A673 (cell line): Measurements from ENCODE around the gene PGBD5. TPM values are rescaled to one million over a fixed set of nuclear protein-coding genes. Genes with fewer than 3 reads are reported as not detected.

Experiments used
- BruUV-seq: library from RNA; stranded (reverse); fragments of 400-500 nt; replicated peaks from 2 replicates; lab custom pipeline; 2021; lab: Mats Ljungman, UMichigan
- CTCF ChIA-PET: fragments of 300-600 bp; sonication (Branson Sonifier 250); formaldehyde crosslinking; loops from one replicate; lab custom pipeline; 2022; ENCODE audit warnings: antibody characterized with exemption; lab: Charles Lee
- POLR2A ChIA-PET: fragments of 300-600 bp; sonication (Branson Sonifier 250); formaldehyde crosslinking; loops from one replicate; lab custom pipeline; 2022; ENCODE audit warnings: antibody characterized with exemption; ENCODE audit not compliant: low non-redundant PET; lab: Charles Lee
- DNase-seq: peaks from one replicate; pipeline ENCODE4 v3.0.0-alpha.2; 2015; ENCODE audit warnings: low spot score
- H3K27ac ChIP-seq: fragments of 200-600 bp; sonication (generic); 2 replicates; pipeline ENCODE4 v1.5.1; 2016; ENCODE audit warnings: mixed run types, low read depth, mild to moderate bottlenecking, mixed read lengths, antibody characterized with exemption, low read length; ENCODE audit not compliant: poor library complexity, severe bottlenecking
- H3K27me3 ChIP-seq: fragments of 200-600 bp; sonication (generic); replicated peaks from 2 replicates; pipeline ENCODE4 v1.6.1; 2017; ENCODE audit warnings: mixed run types, low read depth, mild to moderate bottlenecking, mixed read lengths, antibody characterized with exemption, low read length; ENCODE audit not compliant: insufficient read depth, poor library complexity
- H3K36me3 ChIP-seq: fragments of 200-600 bp; sonication (generic); 2 replicates; pipeline ENCODE4 v1.6.1; 2016; ENCODE audit warnings: mixed run types, mild to moderate bottlenecking, mixed read lengths, antibody characterized with exemption, low read length; ENCODE audit not compliant: insufficient read depth, poor library complexity, severe bottlenecking
- H3K4me1 ChIP-seq: fragments of 200-600 bp; sonication (generic); 2 replicates; pipeline ENCODE4 v1.6.1; 2017; ENCODE audit warnings: mixed run types, mild to moderate bottlenecking, mixed read lengths, antibody characterized with exemption, low read length; ENCODE audit not compliant: insufficient read depth, poor library complexity, severe bottlenecking
- H3K4me3 ChIP-seq: fragments of 200-600 bp; sonication (generic); 2 replicates; pipeline ENCODE4 v1.5.1; 2016; ENCODE audit warnings: low read depth, mixed run types, mild to moderate bottlenecking, mixed read lengths, low read length; ENCODE audit not compliant: poor library complexity, severe bottlenecking
- H3K9me3 ChIP-seq: fragments of 200-600 bp; sonication (generic); 2 replicates; pipeline ENCODE4 v1.6.1; 2016; ENCODE audit warnings: mixed run types, low read depth, mild to moderate bottlenecking, mixed read lengths, antibody characterized with exemption, low read length; ENCODE audit not compliant: poor library complexity, severe bottlenecking
- CTCF ChIP-seq: fragments of 300-800, 200-600 bp; sonication (generic); conservative IDR thresholded peaks from 2 replicates; pipeline ENCODE4 v1.5.1; 2017; ENCODE audit warnings: low read depth, mild to moderate bottlenecking, antibody characterized with exemption, low read length, moderate library complexity, mixed read lengths
- EZH2 ChIP-seq: fragments of 200-600 bp; sonication (generic); IDR thresholded peaks from 2 replicates; pipeline ENCODE4 v1.6.1; 2017; ENCODE audit warnings: borderline replicate concordance, low read depth, mild to moderate bottlenecking, mixed read lengths, antibody characterized with exemption, low read length; ENCODE audit not compliant: poor library complexity, severe bottlenecking
- intact Hi-C: fragments of 100-400 bp; cut with micrococcal nuclease; formaldehyde crosslinking; loops from one replicate; pipeline ENCODE4 v1.10.0; 2022; ENCODE audit not compliant: unreplicated experiment
- total RNA-seq: library from RNA; stranded (reverse); gene quantifications from 2 replicates; pipeline ENCODE4 v1.2.3, GENCODE V29; 2021

Gene PGBD5
- total RNA-seq, 1 experiment from 2014 or later: 0.52 TPM

GRCh38 chr1:230267338-230268065, 158.6 kb downstream of the PGBD5 start:
- intact Hi-C loops: no loop called here
- no peak for DNase-seq
- Histone ChIP-seq H3K27ac (no peak overlapping the region), H3K36me3 (peaks cover 9% of the 10 kb centered on the region), H3K4me1 (peaks cover 37% of the 10 kb centered on the region), H3K27me3 (no peaks in the 10 kb centered on the region), H3K4me3 (no peak overlapping the region), H3K9me3 (no peaks in the 10 kb centered on the region)
- ChIA-PET POLR2A (interaction anchor here (0.6 kb wide), 1 partner anchor 466 kb away, joined by 3 read pairs; no protein-coding TSS in a partner anchor), CTCF (no interaction called here)
- TF ChIP-seq EZH2 (no peak), CTCF (no peak)
- no TSS peak for BruUV-seq

- Histone ChIP-seq H3K36me3 (peaks cover 10% of the 10 kb centered on the region), H3K4me1 (peaks cover 27% of the 10 kb centered on the region), H3K4me3 (no peak overlapping the region), H3K27ac (no peak overlapping the region), H3K9me3 (no peaks in the 10 kb centered on the region), H3K27me3 (no peaks in the 10 kb centered on the region)
- BruUV-seq: no TSS peak
- intact Hi-C loops: no loop called here
- DNase-seq: no peak
- TF ChIP-seq EZH2 (no peak), CTCF (no peak)
- ChIA-PET CTCF (no interaction called here), POLR2A (no interaction called here)
Observed at GRCh38 chr1:230266456-230266855, 159.7 kb downstream of the PGBD5 start.

GRCh38 chr1:230265200-230266115, 160.7 kb downstream of the PGBD5 start:
- Histone ChIP-seq H3K4me1 (peaks cover 19% of the 10 kb centered on the region), H3K36me3 (peaks cover 10% of the 10 kb centered on the region), H3K9me3 (no peaks in the 10 kb centered on the region), H3K4me3 (no peak overlapping the region), H3K27me3 (no peaks in the 10 kb centered on the region), H3K27ac (no peak overlapping the region)
- POLR2A ChIA-PET: no interaction called here
- CTCF ChIA-PET: no interaction called here
- no TSS peak for BruUV-seq
- TF ChIP-seq EZH2: no peak
- TF ChIP-seq CTCF: no peak
- DNase-seq: no peak
- intact Hi-C loops: no loop called here

Other genes with a start within 250 kb of the PGBD5 start
- gene COG2, start 216.1 kb upstream of the PGBD5 start, total RNA-seq: 20.3 and 26.6 TPM in 2 replicates